COR-L47 (cell line): ENCODE data around the gene PWWP2B.

Experiments used
- DNase-seq: peaks from one replicate; lab custom pipeline; 2025; lab: John Stamatoyannopoulos, UW

PWWP2B gene

GRCh38 chr10:132460071-132460470 is 63.1 kb downstream of the PWWP2B start:
- no peak for DNase-seq

- no peak for DNase-seq
These were observed 63.7 kb downstream of the PWWP2B start for GRCh38 chr10:132460691-132461090.

- DNase-seq: no peak
These were observed 64.2 kb downstream of the PWWP2B start for GRCh38 chr10:132461103-132461682.

- DNase-seq: no peak
These were observed 64.8 kb downstream of the PWWP2B start for GRCh38 chr10:132461683-132462231.

- no peak for DNase-seq
These were observed 65.7 kb downstream of the PWWP2B start for GRCh38 chr10:132462463-132463332.

- no peak for DNase-seq
These were observed 66.6 kb downstream of the PWWP2B start for GRCh38 chr10:132463333-132464255.

- DNase-seq: no peak
These were observed 67.5 kb downstream of the PWWP2B start for GRCh38 chr10:132464256-132465192.

- DNase-seq: no peak
These were observed 68.3 kb downstream of the PWWP2B start for GRCh38 chr10:132465193-132465888.

GRCh38 chr10:132465889-132466519 is 69.0 kb downstream of the PWWP2B start:
- no peak for DNase-seq

- no peak for DNase-seq
These were observed 69.8 kb downstream of the PWWP2B start for GRCh38 chr10:132466520-132467463.
